Activated CD4-positive, alpha-beta T cell treated with anti-CD3 and anti-CD28 coated beads for 36 hours (primary cell): ENCODE results near the gene CASK. TPM values are rescaled to one million over a fixed set of nuclear protein-coding genes. Genes with fewer than 3 reads are reported as not detected.
"Not testable (repeated sequence)": the region's sequence is repeated elsewhere in the genome, so short reads cannot be mapped to it uniquely, and the experiment has no call there.

Experiments
- ATAC-seq: fragments of 200-7000 bp; cut with Tn5 transposase; one replicate; pipeline ENCODE4 v1.10.0; 2021; ENCODE audit warnings: mild to moderate bottlenecking, moderate library complexity
- CTCF ChIA-PET: fragments of 350-600 bp; sonication (Branson Sonifier 250); formaldehyde crosslinking; loops from one replicate; lab custom pipeline; 2021; ENCODE audit warnings: antibody characterized with exemption; lab: Charles Lee
- POLR2A ChIA-PET: fragments of 350-600 bp; sonication (Branson Sonifier 250); formaldehyde crosslinking; loops from one replicate; lab custom pipeline; 2021; ENCODE audit warnings: antibody characterized with exemption, inconsistent platforms; lab: Charles Lee
- DNase-seq: peaks from one replicate; pipeline ENCODE4 v3.0.0-alpha.2; 2020
- H3K27ac Mint-ChIP-seq: one replicate; pipeline ENCODE4 v1.8.0; 2021; ENCODE audit warnings: mixed read lengths
- H3K27me3 Mint-ChIP-seq: one replicate; pipeline ENCODE4 v1.8.0; 2021; ENCODE audit warnings: mixed read lengths
- H3K36me3 Mint-ChIP-seq: one replicate; pipeline ENCODE4 v1.8.0; 2021; ENCODE audit warnings: low read depth, mixed read lengths
- H3K4me1 Mint-ChIP-seq: one replicate; pipeline ENCODE4 v1.8.0; 2021; ENCODE audit warnings: mixed read lengths
- H3K4me3 Mint-ChIP-seq: one replicate; pipeline ENCODE4 v1.8.0; 2021; ENCODE audit warnings: mild to moderate bottlenecking, moderate library complexity, mixed read lengths
- H3K9me3 Mint-ChIP-seq: one replicate; pipeline ENCODE4 v1.8.0; 2021; ENCODE audit warnings: low read depth, mixed read lengths
- intact Hi-C, 2 experiments: fragments of 100-400 bp; cut with DNase I in 1 of 2; cut with micrococcal nuclease in 1 of 2; formaldehyde crosslinking; loops; one replicate each; pipeline versions ENCODE4 v1.14.2 to v1.15.1; 2022 to 2024; cut with DNase I, micrococcal nuclease
- total RNA-seq, 2 experiments: library from RNA; stranded (reverse); gene quantifications; one replicate each; pipeline ENCODE4 v1.2.3, GENCODE V29; 2021

The CASK gene
- total RNA-seq, 2 experiments from 2014 or later: 14.4 to 15.0 TPM

DNA sequence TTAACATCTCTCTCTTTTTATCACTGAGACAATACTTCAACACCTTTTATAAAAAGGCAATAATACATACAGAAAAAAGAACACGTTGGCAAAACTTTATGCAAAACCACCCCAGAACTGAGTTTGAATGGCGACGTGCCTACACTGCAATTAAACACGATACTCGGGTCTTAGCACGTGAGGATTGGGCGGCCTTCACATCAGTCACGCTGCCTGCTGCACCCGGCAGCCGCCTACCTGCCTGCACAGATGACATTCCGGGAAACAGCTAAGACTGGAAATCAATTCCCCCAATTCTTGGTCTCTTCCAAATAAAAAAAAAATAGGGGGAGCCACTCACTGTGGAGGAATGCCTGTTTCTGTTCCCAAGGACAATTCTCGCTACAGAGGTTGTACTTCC, 408.0 kb downstream of the CASK start:
- ChIA-PET CTCF (interaction anchor here (0.7 kb wide), 1 partner anchor 72 kb away, joined by 3 read pairs; no protein-coding TSS in a partner anchor), POLR2A (no interaction called here)
- Mint-ChIP-seq H3K27ac (no peak overlapping the region), H3K36me3 (peaks cover 3% of the 10 kb centered on the region), H3K27me3 (no peaks in the 10 kb centered on the region), H3K9me3 (no peaks in the 10 kb centered on the region), H3K4me3 (no peak overlapping the region), H3K4me1 (peaks cover 34% of the 10 kb centered on the region)
- ATAC-seq (no peak), DNase-seq (no peak)
- intact Hi-C loops: no loop called here

DNA sequence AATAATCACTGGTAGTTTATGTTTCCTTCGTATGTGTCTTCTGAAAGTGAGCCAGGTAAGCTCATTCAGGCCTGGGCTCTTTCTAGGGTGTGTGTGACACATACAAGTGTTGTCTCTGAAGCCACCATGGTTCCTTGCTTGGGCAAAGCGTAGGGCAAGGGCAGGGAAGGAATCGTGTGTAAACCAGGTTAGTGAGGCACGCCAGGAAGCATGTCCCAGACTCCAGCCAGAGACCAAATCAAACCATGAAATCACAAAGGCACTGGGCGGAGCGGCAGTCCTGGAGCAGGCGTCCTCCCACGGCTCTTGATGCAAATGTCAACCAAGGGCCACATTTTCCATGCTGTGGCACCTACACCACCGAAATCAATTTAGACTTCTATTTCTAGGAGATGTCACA, 409.2 kb downstream of the CASK start:
- ATAC-seq (no peak), DNase-seq (no peak)
- intact Hi-C loops: no loop called here
- Mint-ChIP-seq H3K9me3 (no peaks in the 10 kb centered on the region), H3K36me3 (peaks cover 3% of the 10 kb centered on the region), H3K4me1 (peaks cover 34% of the 10 kb centered on the region), H3K27ac (no peak overlapping the region), H3K4me3 (no peak overlapping the region), H3K27me3 (no peaks in the 10 kb centered on the region)
- POLR2A ChIA-PET: no interaction called here
- CTCF ChIA-PET: no interaction called here

DNA sequence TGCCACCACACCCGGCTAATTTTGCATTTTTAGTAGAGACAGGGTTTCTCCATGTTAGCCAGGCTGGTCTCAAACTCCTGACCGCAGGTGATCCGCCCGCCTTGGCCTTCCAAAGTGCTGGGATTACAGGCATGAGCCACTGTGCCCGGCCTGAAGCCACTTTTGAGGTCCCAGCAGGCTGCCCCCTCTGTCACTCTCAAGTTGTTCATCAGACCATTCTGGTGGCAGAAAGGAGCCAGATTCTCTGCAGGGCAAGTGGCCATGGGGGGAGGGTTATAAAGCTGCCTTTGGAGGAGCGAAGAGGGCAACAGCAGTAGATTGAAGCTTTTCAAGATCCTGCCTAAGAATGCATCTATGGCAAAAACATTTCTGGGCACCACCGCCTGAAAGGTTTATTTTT, 410.5 kb downstream of the CASK start:
- intact Hi-C loops: loop anchor here in 1 of 2 experiments (1.0 kb wide), 1 partner anchor 70 kb away; no protein-coding TSS in a partner anchor
- CTCF ChIA-PET, H3K27me3 Mint-ChIP-seq, POLR2A ChIA-PET, ATAC-seq, H3K9me3 Mint-ChIP-seq, DNase-seq, H3K4me3 Mint-ChIP-seq, H3K27ac Mint-ChIP-seq, H3K36me3 Mint-ChIP-seq: not testable (repeated sequence)
- peaks cover 23% of the 10 kb centered on the region for H3K4me1 Mint-ChIP-seq

DNA sequence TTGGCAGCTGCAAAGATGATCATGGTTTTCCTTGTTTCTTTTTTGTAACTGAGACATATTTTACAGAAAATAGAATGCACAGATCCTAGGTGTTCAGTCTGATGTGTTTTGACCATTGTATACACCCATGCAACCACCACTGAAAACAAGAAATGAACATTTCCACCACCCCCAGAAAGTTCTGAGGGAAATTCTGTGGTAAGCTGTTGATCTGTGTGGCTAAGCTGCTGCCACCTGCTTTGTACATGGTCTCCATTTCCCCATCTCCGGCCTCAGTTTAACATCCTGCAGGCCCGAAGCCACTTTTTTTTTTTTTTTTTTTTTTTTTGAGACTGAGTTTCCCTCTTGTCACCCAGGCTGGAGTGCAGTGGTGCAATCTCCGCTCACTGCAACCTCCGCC, 411.0 kb downstream of the CASK start:
- H3K4me1 Mint-ChIP-seq: peaks cover 18% of the 10 kb centered on the region
- no peaks in the 10 kb centered on the region for H3K9me3 Mint-ChIP-seq
- DNase-seq (peak; percentile 16), ATAC-seq (peak; percentile 74)
- no peak overlapping the region for H3K27ac Mint-ChIP-seq
- intact Hi-C loops: loop anchor here in 1 of 2 experiments (1.0 kb wide), 1 partner anchor 69 kb away; no protein-coding TSS in a partner anchor
- no peak overlapping the region for H3K4me3 Mint-ChIP-seq
- CTCF ChIA-PET: no interaction called here
- POLR2A ChIA-PET: no interaction called here
- no peaks in the 10 kb centered on the region for H3K27me3 Mint-ChIP-seq
- no peaks in the 10 kb centered on the region for H3K36me3 Mint-ChIP-seq

DNA sequence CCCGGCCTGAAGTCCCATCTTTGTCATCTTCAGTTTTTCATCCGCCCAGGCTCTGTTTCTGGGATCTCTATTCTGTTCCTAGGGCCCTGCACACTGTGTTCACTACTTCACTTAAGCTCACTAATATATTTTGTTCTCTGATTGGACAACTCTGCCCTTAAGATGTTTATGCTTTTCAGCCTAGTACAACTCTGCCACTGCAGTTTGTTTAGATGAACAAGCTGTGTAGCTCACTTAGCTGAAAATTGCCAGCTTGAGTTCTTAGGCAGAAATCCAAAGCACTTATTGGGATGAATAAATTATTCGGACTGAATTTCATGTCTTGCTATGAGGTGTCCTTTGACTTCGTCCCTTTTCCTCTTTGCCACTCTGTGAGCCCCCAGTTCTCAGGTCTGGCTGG, 415.4 kb downstream of the CASK start:
- intact Hi-C loops: no loop called here
- H3K9me3 Mint-ChIP-seq: no peaks in the 10 kb centered on the region

DNA sequence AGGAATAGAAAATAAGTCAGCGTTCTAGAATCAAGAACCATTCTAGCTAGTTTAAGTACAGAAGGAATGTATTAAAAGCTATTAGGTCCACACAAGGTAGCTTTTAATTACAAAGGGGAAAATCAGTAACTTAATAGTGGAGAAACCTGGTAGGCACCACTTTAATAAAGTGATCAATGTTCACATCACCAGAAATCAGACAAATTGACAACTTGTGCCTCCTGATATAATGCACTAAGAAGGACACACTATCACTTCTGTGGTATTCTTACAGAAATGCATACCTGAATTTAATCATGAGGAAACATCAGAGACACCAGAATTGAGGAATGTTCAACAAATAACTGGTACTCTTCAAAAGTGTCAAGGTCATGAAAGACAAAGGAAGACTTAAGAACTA, 421.4 kb downstream of the CASK start:
- POLR2A ChIA-PET: no interaction called here
- H3K27me3 Mint-ChIP-seq: no peaks in the 10 kb centered on the region
- intact Hi-C loops: no loop called here
- DNase-seq (no peak), ATAC-seq (no peak)
- no peaks in the 10 kb centered on the region for H3K4me1 Mint-ChIP-seq
- no peaks in the 10 kb centered on the region for H3K36me3 Mint-ChIP-seq
- no peak overlapping the region for H3K27ac Mint-ChIP-seq
- no peak overlapping the region for H3K4me3 Mint-ChIP-seq
- peaks cover 2% of the 10 kb centered on the region for H3K9me3 Mint-ChIP-seq
- CTCF ChIA-PET: no interaction called here

More for the DNA sequence above, 415.4 kb downstream of the CASK start:
- ATAC-seq (no peak), DNase-seq (no peak)
- Mint-ChIP-seq H3K27ac (no peak overlapping the region), H3K36me3 (no peaks in the 10 kb centered on the region), H3K4me3 (no peak overlapping the region), H3K4me1 (peaks cover 5% of the 10 kb centered on the region), H3K27me3 (no peaks in the 10 kb centered on the region)
- POLR2A ChIA-PET: no interaction called here
- CTCF ChIA-PET: interaction anchor here (0.5 kb wide), 1 partner anchor 504 kb away, joined by 3 read pairs; no protein-coding TSS in a partner anchor

- no peak overlapping the region for H3K4me3 Mint-ChIP-seq
- no peaks in the 10 kb centered on the region for H3K27me3 Mint-ChIP-seq
- DNase-seq (no peak), ATAC-seq (no peak)
- no peaks in the 10 kb centered on the region for H3K4me1 Mint-ChIP-seq
- ChIA-PET CTCF (no interaction called here), POLR2A (no interaction called here)
- H3K9me3 Mint-ChIP-seq: peaks cover 2% of the 10 kb centered on the region
- no peak overlapping the region for H3K27ac Mint-ChIP-seq
- intact Hi-C loops: no loop called here
- no peaks in the 10 kb centered on the region for H3K36me3 Mint-ChIP-seq
These were observed 423.4 kb downstream of the CASK start for GRCh38 chrX:41499984-41500383.

DNA sequence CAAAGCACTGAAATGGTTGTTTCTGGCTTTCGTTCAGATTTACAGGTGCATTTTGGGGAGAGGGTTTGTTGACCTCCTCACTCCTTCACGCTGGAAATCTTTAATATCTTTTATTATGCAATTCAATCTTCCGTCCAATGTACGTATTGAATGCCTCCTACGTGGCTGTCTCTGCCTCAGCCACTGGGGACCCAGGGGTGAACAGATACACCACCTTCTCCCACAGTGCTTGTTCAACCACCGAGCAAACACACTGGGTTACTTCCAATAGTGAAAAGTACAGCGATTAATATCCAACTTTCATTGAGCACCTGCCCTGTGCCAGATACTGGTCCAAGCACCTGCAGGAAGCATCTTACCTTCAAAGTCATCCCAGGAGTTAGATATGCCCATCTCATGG, 424.2 kb downstream of the CASK start:
- CTCF ChIA-PET: no interaction called here
- Mint-ChIP-seq H3K27ac (no peak overlapping the region), H3K9me3 (peaks cover 2% of the 10 kb centered on the region), H3K27me3 (no peaks in the 10 kb centered on the region), H3K4me1 (no peaks in the 10 kb centered on the region), H3K4me3 (no peak overlapping the region), H3K36me3 (no peaks in the 10 kb centered on the region)
- intact Hi-C loops: no loop called here
- POLR2A ChIA-PET: no interaction called here
- ATAC-seq: no peak
- no peak for DNase-seq

- intact Hi-C loops: no loop called here
- H3K9me3 Mint-ChIP-seq: no peaks in the 10 kb centered on the region
- POLR2A ChIA-PET: no interaction called here
These were observed 431.9 kb downstream of the CASK start for GRCh38 chrX:41491267-41492004.

DNA sequence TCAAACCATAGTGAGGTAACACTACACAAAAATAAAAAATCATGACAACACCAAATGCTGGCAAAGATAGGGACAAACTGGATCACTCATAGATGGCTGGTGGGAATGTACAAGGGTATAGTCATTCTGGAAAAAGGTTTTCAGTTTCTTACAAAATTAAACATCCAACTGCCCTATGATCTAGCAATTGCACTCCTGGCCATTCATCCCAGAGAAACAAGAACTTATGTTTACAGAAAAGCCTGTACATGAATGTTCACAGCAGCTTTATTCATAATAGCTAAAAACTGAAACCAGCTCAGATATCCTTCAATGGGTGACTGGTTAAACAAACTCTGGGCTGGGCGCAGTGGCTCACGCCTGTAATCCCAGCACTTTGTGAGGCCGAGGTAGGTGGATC, 432.9 kb downstream of the CASK start:
- no peaks in the 10 kb centered on the region for H3K4me1 Mint-ChIP-seq
- DNase-seq (no peak), ATAC-seq (no peak)
- H3K27me3 Mint-ChIP-seq: no peaks in the 10 kb centered on the region
- ChIA-PET CTCF (no interaction called here), POLR2A (no interaction called here)
- no peak overlapping the region for H3K4me3 Mint-ChIP-seq
- no peak overlapping the region for H3K27ac Mint-ChIP-seq
- no peaks in the 10 kb centered on the region for H3K9me3 Mint-ChIP-seq
- H3K36me3 Mint-ChIP-seq: no peaks in the 10 kb centered on the region
- intact Hi-C loops: no loop called here

More at GRCh38 chrX:41491267-41492004, 431.9 kb downstream of the CASK start:
- DNase-seq: no peak
- no peaks in the 10 kb centered on the region for H3K36me3 Mint-ChIP-seq
- H3K27ac Mint-ChIP-seq: no peak overlapping the region
- no peaks in the 10 kb centered on the region for H3K27me3 Mint-ChIP-seq
- no peak overlapping the region for H3K4me3 Mint-ChIP-seq
- CTCF ChIA-PET: no interaction called here
- ATAC-seq: no peak
- no peaks in the 10 kb centered on the region for H3K4me1 Mint-ChIP-seq

DNA sequence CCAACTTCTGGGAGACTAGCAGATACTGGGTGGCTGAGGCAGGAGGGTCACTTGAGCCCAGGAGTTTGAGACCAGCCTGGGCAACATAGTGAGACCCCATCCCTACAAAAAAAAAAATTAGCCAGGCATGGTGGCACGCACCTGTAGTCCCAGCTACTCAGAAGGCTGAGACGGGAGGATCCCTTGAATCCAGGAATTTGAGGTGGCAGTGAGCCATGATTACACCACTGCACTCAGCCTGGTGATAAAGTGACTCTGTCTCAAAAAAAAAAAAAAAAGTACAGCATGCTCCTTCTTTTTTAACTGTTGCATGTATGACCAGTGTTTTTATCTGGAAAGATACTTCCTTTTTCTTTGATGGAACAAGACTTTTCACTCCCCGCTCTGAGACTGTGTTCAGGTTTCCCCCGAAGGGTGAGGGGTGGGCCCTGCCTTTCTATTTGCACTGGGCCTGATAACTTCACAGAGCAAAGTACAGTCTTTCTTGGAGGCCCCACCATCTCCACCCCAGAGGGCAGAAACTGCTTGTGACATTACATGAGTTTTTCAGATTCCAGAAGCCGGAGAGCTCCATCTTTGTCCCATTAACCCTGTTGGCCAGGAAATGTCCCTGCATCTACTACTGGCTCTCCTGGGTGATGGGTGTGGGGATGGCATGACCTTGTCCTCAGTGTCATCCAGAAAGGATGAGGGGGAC, 441.1 kb downstream of the CASK start:
- H3K36me3 Mint-ChIP-seq: no peaks in the 10 kb centered on the region
- POLR2A ChIA-PET: no interaction called here
- peaks cover 3% of the 10 kb centered on the region for H3K4me1 Mint-ChIP-seq
- intact Hi-C loops: no loop called here
- H3K9me3 Mint-ChIP-seq: no peaks in the 10 kb centered on the region
- ATAC-seq (no peak), DNase-seq (no peak)
- no peak overlapping the region for H3K27ac Mint-ChIP-seq
- no peak overlapping the region for H3K4me3 Mint-ChIP-seq
- CTCF ChIA-PET: no interaction called here
- H3K27me3 Mint-ChIP-seq: no peaks in the 10 kb centered on the region
